K562 (cell line): ENCODE measurements around the gene UBE2O. TPM values are rescaled to one million over a fixed set of nuclear protein-coding genes. Genes with fewer than 3 reads are reported as not detected.

ENCODE experiments used
- ATAC-seq: fragments of 200-7000 bp; cut with Tn5 transposase; 3 replicates; pipeline ENCODE4 v1.9.1; 2020; ENCODE audit warnings: moderate library complexity
- BruUV-seq: library from RNA; stranded (reverse); fragments of 400-500 nt; replicated peaks from 2 replicates; lab custom pipeline; 2021; lab: Mats Ljungman, UMichigan
- CTCF ChIA-PET: fragments of 300-600 bp; formaldehyde crosslinking; extraction: SDS; loops from one replicate; lab custom pipeline; 2021; ENCODE audit warnings: low intra/inter-chr PET ratio; lab: Yijun Ruan, JAX
- POLR2A ChIA-PET: fragments of 300-600, 350-650 bp; sonication (Branson Sonifier 250); formaldehyde crosslinking; extraction: SDS; loops from one replicate; lab custom pipeline; 2021; ENCODE audit warnings: antibody characterized with exemption, inconsistent platforms; lab: Yijun Ruan, JAX
- DNase-seq, 4 experiments: peaks; one replicate each; pipeline versions ENCODE4 v3.0.0 to v3.0.0-alpha.2; 2011 to 2018; ENCODE audit warnings: low spot score in 3 of 4, mixed read lengths in 3 of 4; ENCODE audit errors: extremely low read depth in 1 of 4
- FAIRE-seq: peaks from 2 replicates; lab custom pipeline; 2011; peaks lifted over from hg19 to GRCh38; lab: Jason Lieb, UNC
- H2AFZ ChIP-seq: 2 replicates; pipeline ENCODE4 v1.6.0; 2011; ENCODE audit warnings: low read depth, low read length, control low read depth, inconsistent platforms
- H3K27ac ChIP-seq: fragments of 200-600 bp; 3 replicates; pipeline ENCODE4 v1.8.0; 2011; ENCODE audit warnings: low read depth, mild to moderate bottlenecking, control low read depth, inconsistent platforms, low read length, moderate library complexity, mixed read lengths; ENCODE audit errors: extremely low read depth
- H3K27me3 ChIP-seq, 2 experiments: fragments of 300-600 bp in 1 of 2; 2 replicates in 1 of 2; 3 replicates in 1 of 2; pipeline versions ENCODE4 v1.6.0 to v1.8.0; 2011; ENCODE audit warnings: inconsistent platforms in 2 of 2, low read length in 2 of 2, mild to moderate bottlenecking in 1 of 2, mixed read lengths in 1 of 2, moderate library complexity in 1 of 2; ENCODE audit not compliant: control insufficient read depth in 2 of 2, insufficient read depth in 2 of 2
- H3K36me3 ChIP-seq: fragments of 300-600 bp; 3 replicates; pipeline ENCODE4 v1.8.0; 2011; ENCODE audit warnings: mild to moderate bottlenecking, low read length, inconsistent platforms; ENCODE audit not compliant: control insufficient read depth, insufficient read depth
- H3K4me1 ChIP-seq, 2 experiments: fragments of 200-600 bp in 1 of 2; replicated peaks in 1 of 2; 2 replicates in 1 of 2; 3 replicates in 1 of 2; pipeline versions ENCODE4 v1.5.1 to v1.8.0; 2011; ENCODE audit warnings: inconsistent platforms in 2 of 2, low read length in 2 of 2, mild to moderate bottlenecking in 1 of 2, mixed read lengths in 1 of 2, moderate library complexity in 1 of 2; ENCODE audit not compliant: control insufficient read depth in 2 of 2, insufficient read depth in 2 of 2
- H3K4me2 ChIP-seq: 2 replicates; pipeline ENCODE4 v1.6.1; 2011; ENCODE audit warnings: low read length, control low read depth, inconsistent platforms, mixed read lengths; ENCODE audit not compliant: insufficient read depth
- H3K4me3 ChIP-seq: fragments of 200-600 bp; sonication (generic), shearing (Covaris generic); 2 replicates; pipeline ENCODE4 v1.5.1; 2016; ENCODE audit warnings: control low read depth, inconsistent platforms
- H3K79me2 ChIP-seq: fragments of 200-600 bp; 3 replicates; pipeline ENCODE4 v1.8.0; 2011; ENCODE audit warnings: low read length, inconsistent platforms; ENCODE audit not compliant: control insufficient read depth, insufficient read depth
- H3K9ac ChIP-seq, 2 experiments: 2 replicates each; pipeline versions ENCODE4 v1.6.0 to v1.6.1; 2011; ENCODE audit warnings: low read depth in 2 of 2, low read length in 2 of 2, control low read depth in 1 of 2, inconsistent platforms in 1 of 2, mild to moderate bottlenecking in 1 of 2, mixed read lengths in 1 of 2; ENCODE audit not compliant: insufficient read depth in 1 of 2
- H3K9me1 ChIP-seq: one replicate; pipeline ENCODE4 v1.6.0; 2011; ENCODE audit warnings: inconsistent platforms, mild to moderate bottlenecking, low read length, moderate library complexity; ENCODE audit not compliant: control insufficient read depth, insufficient read depth
- H3K9me3 ChIP-seq: replicated peaks from 2 replicates; pipeline ENCODE4 v1.5.1; 2011; ENCODE audit warnings: low read depth, low read length, inconsistent platforms; ENCODE audit not compliant: control insufficient read depth, insufficient read depth
- H4K20me1 ChIP-seq: replicated peaks from 2 replicates; pipeline ENCODE4 v1.6.1; 2011; ENCODE audit warnings: low read length, inconsistent platforms, mixed read lengths; ENCODE audit not compliant: control insufficient read depth, insufficient read depth
- HCFC1 ChIP-seq: IDR thresholded peaks from 2 replicates; pipeline ENCODE4 v1.6.1; 2012; ENCODE audit warnings: low read depth, low read length, improper control_type of control experiment
- HDAC6 ChIP-seq: IDR thresholded peaks from 2 replicates; pipeline ENCODE4 v1.6.1; 2012; ENCODE audit warnings: low read depth, mild to moderate bottlenecking, control low read depth, inconsistent platforms, low read length, moderate library complexity
- MAFF ChIP-seq: IDR thresholded peaks from 2 replicates; pipeline ENCODE4 v1.6.1; 2012; ENCODE audit warnings: low read length, improper control_type of control experiment
- MEF2A ChIP-seq: IDR thresholded peaks from 2 replicates; pipeline ENCODE4 v1.6.1; 2011; ENCODE audit warnings: low read depth, mild to moderate bottlenecking, low read length, moderate library complexity; ENCODE audit not compliant: control insufficient read depth
- NR2C2 ChIP-seq, 2 experiments: fragments of 200-800 bp in 1 of 2; sonication (Bioruptor generic) in 1 of 2; sonication (generic) in 1 of 2; formaldehyde crosslinking in 1 of 2; IDR thresholded peaks; 2 replicates each; pipeline versions ENCODE4 v1.6.1 to v1.8.0; 2016 to 2022; ENCODE audit warnings: mild to moderate bottlenecking in 1 of 2, missing compliant biosample characterization in 1 of 2, missing genetic modification characterization in 1 of 2, missing genetic modification reagents in 1 of 2
- RAD21 ChIP-seq, 2 experiments: fragments of 250-450 bp in 1 of 2; fragments of 450-650 bp in 1 of 2; sonication (Bioruptor Pico) in 1 of 2; formaldehyde crosslinking in 1 of 2; IDR thresholded peaks in 1 of 2; conservative IDR thresholded peaks in 1 of 2; 2 replicates each; pipeline versions ENCODE4 v1.4.0 to v1.8.0; 2020 to 2022; ENCODE audit warnings: mild to moderate bottlenecking in 2 of 2, moderate library complexity in 1 of 2
- TAL1 ChIP-seq: fragments of 450-650 bp; IDR thresholded peaks from 2 replicates; pipeline ENCODE4 v1.6.1; 2016; ENCODE audit warnings: mild to moderate bottlenecking
- TCF3 ChIP-seq: sonication (generic); formaldehyde crosslinking; IDR thresholded peaks from 2 replicates; pipeline ENCODE4 v1.4.0; 2020; ENCODE audit warnings: mild to moderate bottlenecking, missing genetic modification reagents
- ZBTB33 ChIP-seq: sonication (generic); formaldehyde crosslinking; IDR thresholded peaks from 2 replicates; pipeline ENCODE4 v1.8.1; 2023; ENCODE audit warnings: mild to moderate bottlenecking, missing genetic modification reagents
- ZNF609 ChIP-seq: sonication (generic); formaldehyde crosslinking; IDR thresholded peaks from 2 replicates; pipeline ENCODE4 v1.8.1; 2023; ENCODE audit warnings: missing genetic modification reagents, mild to moderate bottlenecking, borderline replicate concordance
- ZNF76 ChIP-seq: fragments of 250-450 bp; sonication (Bioruptor Pico); IDR thresholded peaks from 2 replicates; pipeline ENCODE4 v1.4.0; 2020; ENCODE audit warnings: mild to moderate bottlenecking, moderate library complexity, borderline replicate concordance
- WGBS: fragments of 100-300 bp; shearing (Covaris generic); methylation state at CpG from one replicate; pipeline ENCODE4 v1.1.6; 2016; ENCODE audit warnings: low coverage, mixed read lengths; ENCODE audit not compliant: insufficient coverage; ENCODE audit errors: missing lambda C conversion rate; 5-methylcytosine and 5-hydroxymethylcytosine counted together
- in situ Hi-C: fragments of 300-500 bp; cut with MboI; formaldehyde crosslinking; loops from 4 replicates; pipeline ENCODE4 v1.15.0; 2018; ENCODE audit warnings: inconsistent platforms, mixed read lengths
- intact Hi-C: fragments of 100-400 bp; cut with micrococcal nuclease; formaldehyde crosslinking; loops from 2 replicates; pipeline ENCODE4 v1.14.2; 2022
- polyA plus RNA-seq, 8 experiments: library from polyadenylated mRNA; depleted of rRNA in 4 of 8; stranded (reverse) in 5 of 8; unstranded in 3 of 8; fragments of >200 nt; fragmentation: Nextera tagmentation in 2 of 8; fragmentation: Illumina TruSeq in 1 of 8; extraction: Ambion mirVana in 2 of 8; extraction: Trizol in 1 of 8; gene quantifications; 2 replicates each; pipeline versions ENCODE4 v1.2.1 to v1.2.3, GENCODE V29; 2011 to 2014; ENCODE audit warnings: inconsistent platforms in 1 of 8, missing spikeins in 1 of 8
- total RNA-seq, 7 experiments: library from RNA; depleted of rRNA in 6 of 7; stranded (reverse); fragments of >200 nt in 6 of 7; fragmentation: Illumina TruSeq in 2 of 7; extraction: Trizol in 2 of 7; gene quantifications; 2 replicates each; pipeline versions ENCODE4 v1.2.1 to v1.2.3, GENCODE V29; 2011 to 2021; ENCODE audit warnings: low replicate concordance in 1 of 7

Gene UBE2O
- total and polyA plus RNA-seq, 9 of the 15 experiments (the other 6 are each of a cell fraction or from before 2014, with no cell fraction given), result 1.6 to 39.7 (median 13.3) TPM

GRCh38 chr17:76383546-76384221, 69.3 kb downstream of the UBE2O start:
- peak overlapping the region; percentile 88 for H3K4me2 ChIP-seq
- H3K27ac ChIP-seq, result peak overlapping the region; percentile 93
- intact Hi-C loops, result loop anchor here (2.0 kb wide), 1 partner anchor 29 kb away; no protein-coding TSS in a partner anchor
- ChIA-PET POLR2A (interaction anchor here (0.6 to 3.0 kb wide), 5 partner anchors 10 to 326 kb away, joined by 3 to 15 read pairs (median 7); partner anchors contain the start of gene PRPSAP1), CTCF (no interaction called here)
- H3K4me1 ChIP-seq, result peaks cover 14 to 68% of the 10 kb centered on the region in 2 experiments
- peak overlapping the region; percentile 94 for H2AFZ ChIP-seq
- no peaks in the 10 kb centered on the region for H3K27me3 ChIP-seq
- BruUV-seq, result TSS peak; percentile 53
- WGBS, result under 1% methylated on average over 39 of the region's 65 CpGs
- in situ Hi-C loops, result no loop called here
- no peaks in the 10 kb centered on the region for H3K9me1 ChIP-seq
- no peaks in the 10 kb centered on the region for H4K20me1 ChIP-seq
- H3K9ac ChIP-seq, result peak overlapping the region; percentile 84 to 96
- peaks cover 37% of the 10 kb centered on the region for H3K79me2 ChIP-seq
- H3K36me3 ChIP-seq, result peaks cover 21% of the 10 kb centered on the region; the same call in 2 of the 3 replicates
- FAIRE-seq (peak; percentile 82), ATAC-seq (peak; percentile 38), DNase-seq (peak; percentile 57 to 82 (median 68))
- H3K9me3 ChIP-seq, result no peaks in the 10 kb centered on the region
- H3K4me3 ChIP-seq, result peak overlapping the region; percentile 74
- TF ChIP-seq MEF2A, result peak; percentile 96
- no peak for TF ChIP-seq HCFC1
- 0 out of 4 replicates have a peak, but pooled peaks of 1 of the 2 experiments have one; percentile 7 for TF ChIP-seq RAD21 (CRISPR knock-in tag; conservative IDR thresholded peaks at IDR 0.05 in 1 of 2, IDR thresholded peaks at IDR 0.05 in 1 of 2)
- TF ChIP-seq ZNF76 (CRISPR knock-in tag), result 0 out of 2 replicates have a peak, but pooled peaks have one; percentile 42
- no peak for TF ChIP-seq NR2C2 (CRISPR knock-in tag; IDR thresholded peaks at IDR 0.05)
- TF ChIP-seq NR2C2 (tag; IDR thresholded peaks at IDR 0.05), result peak; percentile 5; the same call in 1 of the 2 replicates
- TF ChIP-seq TAL1, result 0 out of 2 replicates have a peak, but pooled peaks have one; percentile 3
- TF ChIP-seq ZNF609, result 0 out of 2 replicates have a peak, but pooled peaks have one; percentile 48
- no peak for TF ChIP-seq MAFF
- 0 out of 2 replicates have a peak, but pooled peaks have one; percentile 7 for TF ChIP-seq ZBTB33 (CRISPR knock-in tag)
- no peak for TF ChIP-seq HDAC6
- TF ChIP-seq TCF3, result no peak
